Neural cell (in vitro differentiated cells): ENCODE data around the gene SRP9. TPM values are rescaled to one million over a fixed set of nuclear protein-coding genes. Genes with fewer than 3 reads are reported as not detected.

ENCODE experiments used
- H2AFZ ChIP-seq: fragments of 200-600, 300-800 bp; sonication (generic), shearing (Covaris generic); 2 replicates; pipeline ENCODE4 v1.6.0; 2014; ENCODE audit warnings: low read depth, mild to moderate bottlenecking, antibody characterized with exemption, low read length, moderate library complexity
- H3F3A ChIP-seq: fragments of 200-600 bp; shearing (Covaris generic); 2 replicates; pipeline ENCODE4 v1.6.1; 2016; ENCODE audit warnings: mild to moderate bottlenecking, moderate library complexity, mixed read lengths, antibody characterized with exemption, low read length; ENCODE audit not compliant: insufficient read depth, poor library complexity, severe bottlenecking
- H3K27ac ChIP-seq: fragments of 200-600, 300-800 bp; sonication (generic), shearing (Covaris generic); 2 replicates; pipeline ENCODE4 v1.5.1; 2014; ENCODE audit warnings: mild to moderate bottlenecking, low read length, moderate library complexity
- H3K27me3 ChIP-seq: fragments of 300-800, 200-600 bp; sonication (generic), shearing (Covaris generic); 2 replicates; pipeline ENCODE4 v1.6.0; 2014; ENCODE audit warnings: mild to moderate bottlenecking, low read depth, low read length, moderate library complexity; ENCODE audit not compliant: insufficient read depth
- H3K36me3 ChIP-seq: fragments of 300-800, 200-600 bp; sonication (generic), shearing (Covaris generic); 2 replicates; pipeline ENCODE4 v1.5.1; 2014; ENCODE audit warnings: mild to moderate bottlenecking, antibody characterized with exemption, low read length, moderate library complexity; ENCODE audit not compliant: insufficient read depth
- H3K4me2 ChIP-seq: fragments of 300-800, 200-600 bp; sonication (generic), shearing (Covaris generic); 2 replicates; pipeline ENCODE4 v1.6.0; 2014; ENCODE audit warnings: mild to moderate bottlenecking, low read length
- H3K4me3 ChIP-seq: fragments of 300-800, 200-600 bp; sonication (generic), shearing (Covaris generic); 2 replicates; pipeline ENCODE4 v1.5.1; 2014; ENCODE audit warnings: mild to moderate bottlenecking, low read length, moderate library complexity
- H3K79me2 ChIP-seq: fragments of 200-600 bp; shearing (Covaris generic); replicated peaks from 2 replicates; pipeline ENCODE4 v1.6.0; 2014; ENCODE audit warnings: mild to moderate bottlenecking, low read length, moderate library complexity; ENCODE audit not compliant: insufficient read depth
- H3K9ac ChIP-seq: fragments of 300-800, 200-600 bp; sonication (generic), shearing (Covaris generic); 2 replicates; pipeline ENCODE4 v1.6.1; 2016; ENCODE audit warnings: mild to moderate bottlenecking, low read length, mixed read lengths
- H3K9me2 ChIP-seq: fragments of 200-600 bp; shearing (Covaris generic); 2 replicates; pipeline ENCODE4 v1.6.1; 2016; ENCODE audit warnings: mild to moderate bottlenecking, low read length, mixed read lengths; ENCODE audit not compliant: insufficient read depth
- H3K9me3 ChIP-seq: fragments of 200-600, 300-800 bp; sonication (generic), shearing (Covaris generic); 2 replicates; pipeline ENCODE4 v1.6.1; 2016; ENCODE audit warnings: mild to moderate bottlenecking, mixed run types, low read length, moderate library complexity, mixed read lengths
- H4K20me1 ChIP-seq: fragments of 200-600 bp; shearing (Covaris generic); 2 replicates; pipeline ENCODE4 v1.6.1; 2016; ENCODE audit warnings: mild to moderate bottlenecking, mixed run types; ENCODE audit not compliant: insufficient read depth
- CTCF ChIP-seq: fragments of 450-650 bp; IDR thresholded peaks from 2 replicates; pipeline ENCODE4 v1.5.1; 2014; ENCODE audit warnings: antibody characterized with exemption, mild to moderate bottlenecking, moderate library complexity; ENCODE audit not compliant: poor library complexity, severe bottlenecking
- EP300 ChIP-seq: fragments of 450-650 bp; conservative IDR thresholded peaks from 2 replicates; pipeline ENCODE4 v1.6.1; 2014; ENCODE audit warnings: antibody characterized with exemption, mild to moderate bottlenecking, moderate library complexity; ENCODE audit not compliant: poor library complexity, severe bottlenecking
- EZH2 ChIP-seq: fragments of 200-600, 300-800 bp; shearing (Covaris generic), sonication (generic); IDR thresholded peaks from 2 replicates; pipeline ENCODE4 v1.6.1; 2014; ENCODE audit warnings: antibody characterized with exemption, low read length, borderline replicate concordance, mild to moderate bottlenecking; ENCODE audit not compliant: insufficient read depth, poor library complexity, severe bottlenecking
- MXI1 ChIP-seq: fragments of 450-650 bp; conservative IDR thresholded peaks from 2 replicates; pipeline ENCODE4 v1.6.1; 2014; ENCODE audit warnings: antibody characterized with exemption, mild to moderate bottlenecking; ENCODE audit not compliant: poor library complexity, severe bottlenecking
- POLR2AphosphoS5 ChIP-seq: IDR thresholded peaks from 2 replicates; pipeline ENCODE4 v1.6.1; 2012
- RAD21 ChIP-seq: fragments of 450-650 bp; conservative IDR thresholded peaks from 2 replicates; pipeline ENCODE4 v1.6.1; 2014; ENCODE audit warnings: antibody characterized with exemption, mild to moderate bottlenecking, moderate library complexity
- REST ChIP-seq: IDR thresholded peaks from 2 replicates; pipeline ENCODE4 v1.6.1; 2012; ENCODE audit warnings: borderline replicate concordance
- SMC3 ChIP-seq: fragments of 450-650 bp; conservative IDR thresholded peaks from 2 replicates; pipeline ENCODE4 v1.6.1; 2014; ENCODE audit warnings: antibody characterized with exemption, mild to moderate bottlenecking, moderate library complexity; ENCODE audit not compliant: poor library complexity
- TAF1 ChIP-seq: IDR thresholded peaks from 2 replicates; pipeline ENCODE4 v1.6.1; 2012; ENCODE audit warnings: low read depth
- polyA plus RNA-seq: library from polyadenylated mRNA; depleted of rRNA; stranded (reverse); fragments of >200 nt; gene quantifications from 2 replicates; pipeline ENCODE4 v1.2.3, GENCODE V29; 2014

SRP9 gene
- polyA plus RNA-seq, 1 donor from 2014 or later = 1,838 TPM

GRCh38 chr1:225769687-225770086, 7.9 kb upstream of the SRP9 start:
- H3K79me2 ChIP-seq = no peaks in the 10 kb centered on the region
- H3F3A ChIP-seq = no peaks in the 10 kb centered on the region
- TF ChIP-seq EZH2 = no peak
- TF ChIP-seq RAD21 = no peak
- no peak for TF ChIP-seq SMC3
- no peak for TF ChIP-seq CTCF
- no peak overlapping the region for H3K4me3 ChIP-seq
- no peaks in the 10 kb centered on the region for H3K27me3 ChIP-seq
- no peak overlapping the region for H3K27ac ChIP-seq
- no peaks in the 10 kb centered on the region for H3K9me2 ChIP-seq
- no peak overlapping the region for H3K4me2 ChIP-seq
- H3K36me3 ChIP-seq = no peaks in the 10 kb centered on the region
- no peaks in the 10 kb centered on the region for H4K20me1 ChIP-seq
- no peaks in the 10 kb centered on the region for H3K9me3 ChIP-seq
- no peak overlapping the region for H3K9ac ChIP-seq
- H2AFZ ChIP-seq = no peak overlapping the region

GRCh38 chr1:225770561-225771248, 6.9 kb upstream of the SRP9 start:
- H3K9ac ChIP-seq = no peak overlapping the region

More at GRCh38 chr1:225770561-225771248, 6.9 kb upstream of the SRP9 start:
- Histone ChIP-seq H2AFZ (no peak overlapping the region), H3K36me3 (no peaks in the 10 kb centered on the region), H3K27ac (no peak overlapping the region), H4K20me1 (no peaks in the 10 kb centered on the region), H3K27me3 (no peaks in the 10 kb centered on the region), H3F3A (no peaks in the 10 kb centered on the region), H3K9me3 (no peaks in the 10 kb centered on the region), H3K4me3 (no peak overlapping the region), H3K9me2 (no peaks in the 10 kb centered on the region), H3K79me2 (no peaks in the 10 kb centered on the region), H3K4me2 (no peak overlapping the region)
- TF ChIP-seq POLR2AphosphoS5 = no peak
- TF ChIP-seq RAD21 = no peak
- TF ChIP-seq EZH2 = no peak
- no peak for TF ChIP-seq REST
- TF ChIP-seq TAF1 = no peak
- TF ChIP-seq EP300 = no peak
- TF ChIP-seq MXI1 = no peak
- no peak for TF ChIP-seq SMC3
- TF ChIP-seq CTCF = no peak
